Measurements from ENCODE around the gene UBTD2.

GRCh38 chr5:172183881-172184280 lies 99.7 kb downstream of the UBTD2 start:
- TF ChIP-seq POLR2AphosphoS5 (IDR thresholded peaks at IDR 0.05) (no peak), EP300 (IDR thresholded peaks at IDR 0.05) (no peak), POLR2A (IDR thresholded peaks at IDR 0.05) (no peak)
- TF ChIP-seq, protein P1, sequence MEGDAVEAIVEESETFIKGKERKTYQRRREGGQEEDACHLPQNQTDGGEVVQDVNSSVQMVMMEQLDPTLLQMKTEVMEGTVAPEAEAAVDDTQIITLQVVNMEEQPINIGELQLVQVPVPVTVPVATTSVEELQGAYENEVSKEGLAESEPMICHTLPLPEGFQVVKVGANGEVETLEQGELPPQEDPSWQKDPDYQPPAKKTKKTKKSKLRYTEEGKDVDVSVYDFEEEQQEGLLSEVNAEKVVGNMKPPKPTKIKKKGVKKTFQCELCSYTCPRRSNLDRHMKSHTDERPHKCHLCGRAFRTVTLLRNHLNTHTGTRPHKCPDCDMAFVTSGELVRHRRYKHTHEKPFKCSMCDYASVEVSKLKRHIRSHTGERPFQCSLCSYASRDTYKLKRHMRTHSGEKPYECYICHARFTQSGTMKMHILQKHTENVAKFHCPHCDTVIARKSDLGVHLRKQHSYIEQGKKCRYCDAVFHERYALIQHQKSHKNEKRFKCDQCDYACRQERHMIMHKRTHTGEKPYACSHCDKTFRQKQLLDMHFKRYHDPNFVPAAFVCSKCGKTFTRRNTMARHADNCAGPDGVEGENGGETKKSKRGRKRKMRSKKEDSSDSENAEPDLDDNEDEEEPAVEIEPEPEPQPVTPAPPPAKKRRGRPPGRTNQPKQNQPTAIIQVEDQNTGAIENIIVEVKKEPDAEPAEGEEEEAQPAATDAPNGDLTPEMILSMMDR (IDR thresholded peaks at IDR 0.05), result no peak
